Kidney epithelial cell (primary cell): Measurements from ENCODE around the gene SLC27A4. TPM values are rescaled to one million over a fixed set of nuclear protein-coding genes. Genes with fewer than 3 reads are reported as not detected.

Source experiments
- DNase-seq: peaks from one replicate; pipeline ENCODE4 v3.0.0-alpha.2; 2010; ENCODE audit warnings: low read depth
- H3K27me3 ChIP-seq: 2 replicates; pipeline ENCODE4 v1.6.0; 2011; ENCODE audit warnings: low read length; ENCODE audit not compliant: control insufficient read depth, insufficient read depth
- H3K36me3 ChIP-seq: 2 replicates; pipeline ENCODE4 v1.5.1; 2011; ENCODE audit warnings: low read length; ENCODE audit not compliant: control insufficient read depth, insufficient read depth
- H3K4me3 ChIP-seq: 2 replicates; pipeline ENCODE4 v1.5.1; 2011; ENCODE audit warnings: low read depth, mild to moderate bottlenecking, control low read depth, low read length
- CTCF ChIP-seq: IDR thresholded peaks from 2 replicates; pipeline ENCODE4 v1.5.1; 2011; ENCODE audit warnings: mild to moderate bottlenecking, moderate library complexity, low read length, control low read depth, inconsistent platforms; ENCODE audit not compliant: insufficient read depth, poor library complexity, severe bottlenecking
- total RNA-seq: library from RNA; depleted of rRNA; stranded (reverse); fragments of >200 nt; gene quantifications from 2 replicates; pipeline ENCODE4 v1.2.3, GENCODE V29; 2015

SLC27A4 gene
- total RNA-seq, 1 donor from 2014 or later: 39.4 TPM

GRCh38 chr9:128396970-128397613, 56.8 kb downstream of the SLC27A4 start:
- Histone ChIP-seq H3K4me3 (no peak overlapping the region), H3K36me3 (no peaks in the 10 kb centered on the region), H3K27me3 (peaks cover 46% of the 10 kb centered on the region)
- no peak for TF ChIP-seq CTCF
- no peak for DNase-seq

- no peak for DNase-seq
- Histone ChIP-seq H3K36me3 (no peaks in the 10 kb centered on the region), H3K27me3 (peaks cover 38% of the 10 kb centered on the region), H3K4me3 (no peak overlapping the region)
- no peak for TF ChIP-seq CTCF
These were observed 57.5 kb downstream of the SLC27A4 start for GRCh38 chr9:128397831-128398230.

GRCh38 chr9:128399861-128400260, 59.5 kb downstream of the SLC27A4 start:
- Histone ChIP-seq H3K36me3 (no peaks in the 10 kb centered on the region), H3K27me3 (peaks cover 21% of the 10 kb centered on the region), H3K4me3 (no peak overlapping the region)
- no peak for DNase-seq
- TF ChIP-seq CTCF: no peak

GRCh38 chr9:128404560-128404959, 64.2 kb downstream of the SLC27A4 start:
- H3K36me3 ChIP-seq: no peaks in the 10 kb centered on the region
- no peak overlapping the region for H3K4me3 ChIP-seq
- no peak for TF ChIP-seq CTCF
- DNase-seq: no peak
- H3K27me3 ChIP-seq: peaks cover 7% of the 10 kb centered on the region

- Histone ChIP-seq H3K4me3 (no peak overlapping the region), H3K27me3 (peaks cover 11% of the 10 kb centered on the region), H3K36me3 (no peaks in the 10 kb centered on the region)
- no peak for TF ChIP-seq CTCF
- no peak for DNase-seq
These were observed 64.9 kb downstream of the SLC27A4 start for GRCh38 chr9:128405077-128405779.
